ENCODE measurements around the gene VCL.

Gene VCL

DNA sequence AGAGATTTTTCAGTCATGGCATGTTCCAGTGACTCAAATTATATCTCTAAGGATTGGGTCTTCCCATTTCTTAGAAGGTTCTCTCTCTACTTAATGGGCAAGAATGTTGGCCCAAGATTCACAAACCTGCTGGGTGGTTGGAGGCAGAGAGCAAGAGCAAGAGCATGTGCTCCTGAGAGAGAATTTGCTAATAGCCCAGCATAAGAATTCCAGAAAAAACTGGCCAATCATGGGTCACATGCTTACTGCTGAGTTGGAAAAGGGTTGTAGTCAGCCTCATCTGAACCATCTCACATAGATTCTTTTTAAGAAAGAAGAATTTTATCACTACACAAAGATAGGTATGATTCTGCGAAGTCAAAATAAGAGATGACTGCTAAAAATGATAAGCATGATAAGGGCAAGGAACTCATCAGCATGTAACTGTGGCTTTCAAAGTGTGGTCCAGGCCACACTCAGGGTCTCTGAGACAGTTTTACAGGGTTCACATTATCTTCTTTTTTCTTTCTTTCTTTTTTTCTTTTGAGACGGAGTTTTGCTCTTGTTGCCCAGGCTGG is 8.2 kb upstream of the VCL start:
- TF ChIP-seq CTCF (IDR thresholded peaks at IDR 0.05; ENCODE audit: insufficient read depth, missing control alignments), result no peak
- FAIRE-seq, result no peak
- no peak for DNase-seq (ENCODE audit: insufficient read length, low spot score)

DNA sequence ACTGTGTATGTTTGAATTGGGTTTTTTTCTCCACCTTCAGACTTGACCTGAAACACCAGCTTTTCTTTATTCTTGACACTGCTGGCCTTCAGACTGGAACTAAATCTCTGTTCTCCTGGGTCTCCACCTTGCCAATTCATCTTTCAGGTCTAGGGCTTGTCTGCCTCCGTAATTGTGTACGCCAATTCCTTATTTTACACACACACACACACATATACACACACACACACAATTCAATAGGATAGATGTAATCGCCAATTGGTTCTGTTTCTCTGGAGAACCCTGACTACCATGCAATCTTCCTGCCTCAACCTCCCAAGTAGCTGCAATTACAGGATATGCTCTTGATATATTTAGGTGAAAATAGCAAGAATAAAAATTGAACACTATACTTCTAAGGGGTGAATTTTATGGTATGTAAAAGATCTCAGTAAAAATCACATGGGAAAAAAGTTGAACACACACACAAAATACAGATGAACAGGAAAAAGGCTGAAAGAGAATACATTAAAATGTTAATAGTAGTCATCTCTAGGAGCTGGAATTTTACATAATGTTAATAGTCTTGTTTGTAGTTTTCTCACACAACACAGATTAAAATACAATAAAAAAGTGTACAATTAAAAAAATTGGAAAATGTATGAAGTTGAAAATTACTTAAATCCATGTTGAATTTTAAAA is 6.6 kb upstream of the VCL start:
- DNase-seq (ENCODE audit: insufficient read length, low spot score) (no peak), FAIRE-seq (no peak)
- TF ChIP-seq CTCF (IDR thresholded peaks at IDR 0.05; ENCODE audit: insufficient read depth, missing control alignments), result no peak

- no peak for TF ChIP-seq CTCF (IDR thresholded peaks at IDR 0.05; ENCODE audit: insufficient read depth, missing control alignments)
Observed at GRCh38 chr10:73991884-73992245, 6.1 kb upstream of the VCL start.

DNA sequence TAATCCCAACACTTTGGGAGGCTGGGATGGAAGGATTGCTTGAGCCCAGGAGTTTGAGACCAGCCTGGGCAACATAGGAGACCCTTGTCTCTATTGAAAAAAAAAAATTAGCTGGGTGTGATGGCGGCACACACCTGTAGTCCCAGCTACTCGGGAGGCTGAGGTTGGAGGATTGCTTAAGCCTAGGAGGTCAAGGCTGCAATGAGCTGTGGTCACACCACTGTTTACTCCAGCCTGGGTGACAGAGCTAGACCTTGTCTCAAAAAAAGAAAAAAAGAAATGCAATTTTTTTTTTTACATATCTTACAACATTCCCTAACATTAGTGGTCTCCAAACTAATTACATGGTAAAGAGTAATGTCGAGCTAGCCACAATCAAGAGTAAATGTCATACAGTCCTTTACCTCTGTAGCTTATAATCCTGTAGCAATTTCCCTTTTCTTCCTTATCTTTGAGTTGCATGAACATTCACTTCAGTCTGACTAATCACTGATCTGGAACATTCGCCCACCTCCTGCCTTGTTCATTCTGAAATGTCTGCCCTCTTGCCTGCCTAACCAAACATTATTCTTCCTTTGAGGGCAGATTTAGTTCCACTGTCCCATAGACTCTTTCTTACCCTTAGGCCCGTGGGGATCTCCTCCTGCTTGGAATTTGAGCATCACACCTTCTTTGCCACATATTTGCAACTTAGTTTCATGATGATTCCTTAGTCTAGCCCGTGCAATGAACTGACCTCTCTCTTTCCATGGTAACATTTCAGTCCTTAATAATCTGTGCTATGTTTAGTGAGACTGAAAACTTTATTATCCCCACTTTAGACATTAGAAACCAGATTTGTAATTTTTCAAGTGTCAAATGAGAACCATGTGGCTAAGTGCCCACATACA is 4.8 kb upstream of the VCL start:
- FAIRE-seq (no peak), DNase-seq (ENCODE audit: insufficient read length, low spot score) (no peak)
- TF ChIP-seq CTCF (IDR thresholded peaks at IDR 0.05; ENCODE audit: insufficient read depth, missing control alignments), result no peak

More at GRCh38 chr10:73991884-73992245, 6.1 kb upstream of the VCL start:
- DNase-seq (ENCODE audit: insufficient read length, low spot score), result no peak
- no peak for FAIRE-seq

- FAIRE-seq (peak; percentile 55), DNase-seq (ENCODE audit: insufficient read length, low spot score) (peak; percentile 41)
- TF ChIP-seq CTCF (IDR thresholded peaks at IDR 0.05; ENCODE audit: insufficient read depth, missing control alignments), result no peak
Observed at GRCh38 chr10:73995035-73995358, 2.9 kb upstream of the VCL start.

GRCh38 chr10:73997461-73997786 is 492 bp upstream of the VCL start:
- FAIRE-seq (no peak), DNase-seq (ENCODE audit: insufficient read length, low spot score) (no peak)

More at GRCh38 chr10:73997461-73997786, 492 bp upstream of the VCL start:
- TF ChIP-seq CTCF (IDR thresholded peaks at IDR 0.05; ENCODE audit: insufficient read depth, missing control alignments), result no peak

Measured in D721Med (cell line).